ENCODE results near the gene SAV1. TPM values are rescaled to one million over a fixed set of nuclear protein-coding genes. Genes with fewer than 3 reads are reported as not detected.

The SAV1 gene
- total RNA-seq, 4 donors from 2014 or later = 23.3 to 40.0 (median 26.2) TPM

GRCh38 chr14:50622978-50623377, 45.1 kb downstream of the SAV1 start:
- no peak for DNase-seq (ENCODE audit: low spot score in 2 of 2)
- WGBS = 79% methylated on average over 1 of the region's 1 CpG
- peaks cover 14% of the 10 kb centered on the region for H3K36me3 ChIP-seq
- no peak overlapping the region for H3K4me3 ChIP-seq
- TF ChIP-seq CTCF (IDR thresholded peaks at IDR 0.05) = no peak
- TF ChIP-seq POLR2A (IDR thresholded peaks at IDR 0.05) = no peak
- no peak for TF ChIP-seq POLR2AphosphoS5 (IDR thresholded peaks at IDR 0.05)
- no peak for TF ChIP-seq EP300 (IDR thresholded peaks at IDR 0.05)
- H3K9me3 ChIP-seq = no peaks in the 10 kb centered on the region
- H3K27ac ChIP-seq = no peak overlapping the region
- no peaks in the 10 kb centered on the region for H3K4me1 ChIP-seq
- no peaks in the 10 kb centered on the region for H3K27me3 ChIP-seq

DNA sequence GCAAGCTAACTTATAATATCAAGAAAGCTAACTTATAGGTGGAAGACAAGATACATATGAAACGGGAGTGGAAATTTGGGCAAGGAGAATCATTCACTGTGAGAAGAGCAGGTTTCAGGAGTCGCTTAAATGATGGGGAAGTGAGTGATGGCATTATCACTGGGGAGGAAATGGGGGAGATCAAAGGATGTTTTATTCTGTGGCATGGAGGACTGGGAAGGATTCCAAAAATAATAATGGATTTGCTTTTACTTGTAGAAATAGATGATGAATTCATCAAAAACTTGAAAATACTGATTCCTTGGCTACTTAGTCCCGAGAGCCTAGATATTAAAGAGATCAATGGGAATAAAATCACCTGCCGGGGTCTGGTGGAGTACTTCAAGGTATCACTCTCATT, 47.8 kb downstream of the SAV1 start:
- WGBS = 75% methylated on average over 4 of the region's 4 CpGs
- H3K4me3 ChIP-seq = no peak overlapping the region
- H3K4me1 ChIP-seq = no peaks in the 10 kb centered on the region
- H3K36me3 ChIP-seq = peaks cover 12% of the 10 kb centered on the region
- DNase-seq (ENCODE audit: low spot score in 2 of 2) = no peak
- TF ChIP-seq CTCF (IDR thresholded peaks at IDR 0.05) (no peak), EP300 (IDR thresholded peaks at IDR 0.05) (no peak), POLR2A (IDR thresholded peaks at IDR 0.05) (no peak), POLR2AphosphoS5 (IDR thresholded peaks at IDR 0.05) (no peak)
- no peak overlapping the region for H3K27ac ChIP-seq
- no peaks in the 10 kb centered on the region for H3K27me3 ChIP-seq
- H3K9me3 ChIP-seq = no peaks in the 10 kb centered on the region

- no peak for DNase-seq (ENCODE audit: low spot score in 2 of 2)
- TF ChIP-seq CTCF (IDR thresholded peaks at IDR 0.05) (peak in 1 of 2 donors; percentile 30), EP300 (IDR thresholded peaks at IDR 0.05) (no peak), POLR2AphosphoS5 (IDR thresholded peaks at IDR 0.05) (no peak), POLR2A (IDR thresholded peaks at IDR 0.05) (no peak)
These were observed 48.5 kb downstream of the SAV1 start for GRCh38 chr14:50619569-50620141.

DNA sequence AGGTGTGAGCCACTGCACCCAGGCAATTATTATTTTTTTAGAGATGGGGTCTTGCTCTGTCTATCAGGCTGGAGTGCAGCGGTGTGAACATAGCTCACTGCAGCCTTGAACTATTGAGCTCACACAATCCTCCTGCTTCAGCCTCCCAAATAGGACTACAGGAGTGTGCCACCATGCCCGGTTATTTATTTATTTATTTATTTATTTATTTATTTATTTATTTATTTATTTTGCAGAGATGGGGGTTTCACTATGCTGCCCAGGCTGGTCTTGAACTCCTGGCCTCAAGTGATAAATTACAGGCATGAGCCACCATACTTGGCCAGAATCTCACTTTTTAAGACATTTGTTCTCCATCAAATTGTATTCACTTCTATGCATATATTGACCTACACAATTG, 51.8 kb downstream of the SAV1 start:
- Histone ChIP-seq H3K4me3 (no peak overlapping the region), H3K27me3 (no peaks in the 10 kb centered on the region), H3K36me3 (peaks cover 16% of the 10 kb centered on the region), H3K9me3 (no peaks in the 10 kb centered on the region), H3K27ac (no peak overlapping the region), H3K4me1 (no peaks in the 10 kb centered on the region)
- TF ChIP-seq POLR2AphosphoS5 (IDR thresholded peaks at IDR 0.05) = no peak
- no peak for TF ChIP-seq CTCF (IDR thresholded peaks at IDR 0.05)
- TF ChIP-seq EP300 (IDR thresholded peaks at IDR 0.05) = no peak
- TF ChIP-seq POLR2A (IDR thresholded peaks at IDR 0.05) = no peak
- whole genome bisulfite sequencing = 93% methylated on average over 2 of the region's 2 CpGs
- no peak for DNase-seq (ENCODE audit: low spot score in 2 of 2)

More at GRCh38 chr14:50619569-50620141, 48.5 kb downstream of the SAV1 start:
- Histone ChIP-seq H3K4me3 (no peak overlapping the region), H3K4me1 (no peaks in the 10 kb centered on the region), H3K36me3 (peaks cover 12% of the 10 kb centered on the region), H3K9me3 (no peaks in the 10 kb centered on the region), H3K27me3 (no peaks in the 10 kb centered on the region), H3K27ac (no peak overlapping the region)
- WGBS = 73% methylated on average over 5 of the region's 5 CpGs

DNA sequence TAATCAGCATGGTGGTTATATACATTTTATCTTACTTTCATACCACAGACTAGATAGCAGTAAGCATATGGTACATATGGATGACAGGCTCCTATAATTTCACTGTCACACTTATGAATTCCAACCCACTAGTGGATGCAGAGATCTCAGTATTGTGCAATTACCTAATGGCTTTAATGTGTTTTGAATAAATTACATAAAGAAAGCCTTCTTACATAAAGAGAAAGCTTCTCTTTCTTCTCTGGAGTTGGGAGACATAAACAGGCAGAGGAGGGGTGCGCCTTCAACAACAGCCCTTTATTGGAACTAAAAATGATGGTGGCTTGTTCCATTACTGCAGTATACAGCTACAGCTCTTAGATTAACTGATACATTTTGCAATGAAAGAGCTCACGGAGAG, 52.6 kb downstream of the SAV1 start:
- TF ChIP-seq POLR2A (IDR thresholded peaks at IDR 0.05) = no peak
- no peak for TF ChIP-seq POLR2AphosphoS5 (IDR thresholded peaks at IDR 0.05)
- no peak for TF ChIP-seq CTCF (IDR thresholded peaks at IDR 0.05)
- TF ChIP-seq EP300 (IDR thresholded peaks at IDR 0.05) = no peak
- Histone ChIP-seq H3K27me3 (no peaks in the 10 kb centered on the region), H3K9me3 (no peaks in the 10 kb centered on the region), H3K4me3 (no peak overlapping the region), H3K27ac (no peak overlapping the region), H3K4me1 (no peaks in the 10 kb centered on the region), H3K36me3 (peaks cover 16% of the 10 kb centered on the region)
- DNase-seq (ENCODE audit: low spot score in 2 of 2) = no peak
- 84% methylated on average over 2 of the region's 2 CpGs for WGBS
